Endothelial cell of umbilical vein (primary cell): ENCODE measurements around the gene CRB1. TPM values are rescaled to one million over a fixed set of nuclear protein-coding genes. Genes with fewer than 3 reads are reported as not detected.

ENCODE experiments used
- BruUV-seq: library from RNA; stranded (reverse); fragments of 400-500 nt; replicated peaks from 2 replicates; lab custom pipeline; 2021; lab: Mats Ljungman, UMichigan
- CTCF ChIA-PET: fragments of 300-600, 350-600 bp; sonication (Branson Sonifier 250); formaldehyde crosslinking; loops from one replicate; lab custom pipeline; 2021; ENCODE audit warnings: antibody characterized with exemption, inconsistent platforms; lab: Charles Lee
- POLR2A ChIA-PET: fragments of 300-600, 350-600 bp; sonication (Branson Sonifier 250); formaldehyde crosslinking; loops from one replicate; lab custom pipeline; 2021; ENCODE audit warnings: antibody characterized with exemption, inconsistent platforms; lab: Charles Lee
- DNase-seq: peaks from one replicate; pipeline ENCODE4 v3.0.0-alpha.2; 2011; ENCODE audit warnings: low read depth, low spot score
- FAIRE-seq: peaks from 2 replicates; lab custom pipeline; 2011; peaks lifted over from hg19 to GRCh38; lab: Jason Lieb, UNC
- H2AFZ ChIP-seq: 2 replicates; pipeline ENCODE4 v1.6.0; 2012; ENCODE audit warnings: low read depth, low read length, control low read depth, inconsistent platforms
- H3K27ac ChIP-seq: 2 replicates; pipeline ENCODE4 v1.5.1; 2011; ENCODE audit warnings: low read depth, mild to moderate bottlenecking, control low read depth, low read length, moderate library complexity; ENCODE audit not compliant: insufficient read depth
- H3K27me3 ChIP-seq, 2 experiments: 2 replicates each; pipeline versions ENCODE4 v1.6.0 to v1.6.1; 2011; ENCODE audit warnings: low read length in 2 of 2, mixed read lengths in 1 of 2; ENCODE audit not compliant: control insufficient read depth in 2 of 2, insufficient read depth in 2 of 2
- H3K36me3 ChIP-seq, 2 experiments: 2 replicates in 1 of 2; 3 replicates in 1 of 2; pipeline ENCODE4 v1.5.1; 2011; ENCODE audit warnings: low read length in 2 of 2, mild to moderate bottlenecking in 1 of 2, moderate library complexity in 1 of 2; ENCODE audit not compliant: control insufficient read depth in 2 of 2, insufficient read depth in 2 of 2; ENCODE audit errors: extremely low read depth in 1 of 2
- H3K4me1 ChIP-seq: 3 replicates; pipeline ENCODE4 v1.5.1; 2011; ENCODE audit warnings: mild to moderate bottlenecking, low read length; ENCODE audit not compliant: control insufficient read depth, insufficient read depth; ENCODE audit errors: extremely low read depth
- H3K4me2 ChIP-seq: 2 replicates; pipeline ENCODE4 v1.6.1; 2011; ENCODE audit warnings: low read length, control low read depth, mixed read lengths; ENCODE audit not compliant: insufficient read depth
- H3K4me3 ChIP-seq, 3 experiments: fragments of 200-600 bp in 1 of 3; sonication (generic), shearing (Covaris generic) in 1 of 3; replicated peaks in 1 of 3; 2 replicates each; pipeline ENCODE4 v1.5.1; 2011 to 2016; ENCODE audit warnings: control low read depth in 3 of 3, low read length in 3 of 3, mild to moderate bottlenecking in 2 of 3, inconsistent platforms in 1 of 3, low read depth in 1 of 3, moderate library complexity in 1 of 3; ENCODE audit not compliant: insufficient read depth in 1 of 3
- H3K79me2 ChIP-seq: 2 replicates; pipeline ENCODE4 v1.6.0; 2012; ENCODE audit warnings: low read length, inconsistent platforms; ENCODE audit not compliant: control insufficient read depth, insufficient read depth
- H3K9ac ChIP-seq: replicated peaks from 2 replicates; pipeline ENCODE3; 2011; ENCODE audit warnings: low read length, control low read depth; ENCODE audit not compliant: insufficient read depth; ENCODE audit errors: extremely low read depth
- H3K9me1 ChIP-seq: replicated peaks from 3 replicates; pipeline ENCODE4 v1.6.0; 2011; ENCODE audit warnings: mild to moderate bottlenecking, low read length; ENCODE audit not compliant: control insufficient read depth, insufficient read depth; ENCODE audit errors: extremely low read depth
- H3K9me3 ChIP-seq: replicated peaks from 2 replicates; pipeline ENCODE4 v1.5.1; 2012; ENCODE audit warnings: low read length, inconsistent platforms; ENCODE audit not compliant: control insufficient read depth, insufficient read depth
- H4K20me1 ChIP-seq: replicated peaks from 2 replicates; pipeline ENCODE3; 2011; ENCODE audit warnings: mild to moderate bottlenecking, low read length; ENCODE audit not compliant: control insufficient read depth, insufficient read depth; ENCODE audit errors: extremely low read depth
- CTCF ChIP-seq, 2 donors: IDR thresholded peaks; 1 replicate in 1 of 2; 2 replicates in 1 of 2; pipeline ENCODE4 v1.5.1; 2011; ENCODE audit warnings: low read length in 2 of 2, mild to moderate bottlenecking in 2 of 2, moderate library complexity in 2 of 2, control low read depth in 1 of 2, inconsistent platforms in 1 of 2, low read depth in 1 of 2; ENCODE audit not compliant: insufficient read depth in 1 of 2; ENCODE audit errors: extremely low read depth in 1 of 2
- EZH2 ChIP-seq: IDR thresholded peaks from 2 replicates; pipeline ENCODE4 v1.6.1; 2012; ENCODE audit warnings: borderline replicate concordance, low read depth, mild to moderate bottlenecking, moderate library complexity, low read length, inconsistent platforms; ENCODE audit not compliant: severe bottlenecking
- FOS ChIP-seq: IDR thresholded peaks from 2 replicates; pipeline ENCODE4 v1.6.1; 2011; ENCODE audit warnings: mild to moderate bottlenecking, low read length, moderate library complexity, borderline replicate concordance; ENCODE audit not compliant: insufficient read depth
- GATA2 ChIP-seq: IDR thresholded peaks from 2 replicates; pipeline ENCODE4 v1.7.0; 2011; ENCODE audit warnings: low read depth, mild to moderate bottlenecking, moderate library complexity, mixed read lengths, low read length; ENCODE audit not compliant: insufficient read length, insufficient read depth
- JUN ChIP-seq: IDR thresholded peaks from 2 replicates; pipeline ENCODE4 v1.6.1; 2011; ENCODE audit warnings: borderline replicate concordance, low read depth; ENCODE audit not compliant: insufficient read length, insufficient read depth
- MAX ChIP-seq: IDR thresholded peaks from 2 replicates; pipeline ENCODE4 v1.6.1; 2011; ENCODE audit not compliant: insufficient read depth, insufficient read length
- MYC ChIP-seq: IDR thresholded peaks from one replicate; pipeline ENCODE4 v1.6.1; 2011; ENCODE audit warnings: mild to moderate bottlenecking, low read depth, low read length
- POLR2A ChIP-seq: IDR thresholded peaks from 2 replicates; pipeline ENCODE4 v1.6.1; 2012; ENCODE audit warnings: low read depth, mild to moderate bottlenecking, control low read depth, low read length
- POLR2AphosphoS5 ChIP-seq: IDR thresholded peaks from 2 replicates; pipeline ENCODE4 v1.6.1; 2012; ENCODE audit warnings: low read depth, mild to moderate bottlenecking, control low read depth, low read length, moderate library complexity; ENCODE audit not compliant: insufficient read depth
- dilution Hi-C: fragments of 300-500 bp; cut with MboI; formaldehyde crosslinking; loops from one replicate; pipeline ENCODE4 v1.15.0; 2019; ENCODE audit warnings: low sequenced_read_pairs; ENCODE audit not compliant: extremely low pct_ligation_motif_present
- intact Hi-C: fragments of 100-400 bp; cut with micrococcal nuclease; formaldehyde crosslinking; loops from one replicate; pipeline ENCODE4 v1.10.0; 2022
- polyA plus RNA-seq, 4 experiments: library from polyadenylated mRNA; depleted of rRNA in 3 of 4; stranded (reverse) in 3 of 4; unstranded in 1 of 4; fragments of >200 nt; gene quantifications; 2 replicates each; pipeline versions ENCODE4 v1.2.1 to v1.2.3, GENCODE V29; 2011 to 2012; ENCODE audit warnings: missing spikeins in 1 of 4
- total RNA-seq: library from RNA; stranded (reverse); gene quantifications from 2 replicates; pipeline ENCODE4 v1.2.3, GENCODE V29; 2021

Gene CRB1
- total and polyA plus RNA-seq, 2 donors (not counting 3 experiments of a cell fraction or from before 2014, with no cell fraction given) = not detected

GRCh38 chr1:197307551-197307950 lies 39.5 kb downstream of the CRB1 start:
- POLR2A ChIA-PET = no interaction called here
- BruUV-seq = no TSS peak
- CTCF ChIA-PET = no interaction called here

GRCh38 chr1:197311081-197311480 lies 43.0 kb downstream of the CRB1 start:
- Histone ChIP-seq H3K9me3 (no peaks in the 10 kb centered on the region), H3K4me1 (no peaks in the 10 kb centered on the region), H4K20me1 (no peaks in the 10 kb centered on the region), H3K4me2 (no peak overlapping the region), H3K79me2 (no peaks in the 10 kb centered on the region), H3K9ac (no peak overlapping the region), H3K4me3 (no peak overlapping the region), H3K9me1 (no peaks in the 10 kb centered on the region), H2AFZ (no peak overlapping the region), H3K36me3 (no peaks in the 10 kb centered on the region), H3K27ac (no peak overlapping the region), H3K27me3 (no peaks in the 10 kb centered on the region)
- ChIA-PET CTCF (no interaction called here), POLR2A (no interaction called here)
- FAIRE-seq (no peak), DNase-seq (no peak)
- dilution Hi-C loops = no loop called here
- no TSS peak for BruUV-seq
- intact Hi-C loops = no loop called here
- TF ChIP-seq CTCF (IDR thresholded peaks at IDR 0.05; ENCODE audit: extremely low read depth in 1 of 2, insufficient read depth in 1 of 2, low read depth in 1 of 2, low read length in 2 of 2) (no peak), POLR2AphosphoS5 (no peak), MAX (no peak), POLR2A (no peak), GATA2 (no peak), MYC (no peak), JUN (no peak), EZH2 (no peak), FOS (no peak)

More at GRCh38 chr1:197307551-197307950, 39.5 kb downstream of the CRB1 start:
- Histone ChIP-seq H3K4me2 (no peak overlapping the region), H3K4me1 (no peaks in the 10 kb centered on the region), H2AFZ (no peak overlapping the region), H3K9me3 (no peaks in the 10 kb centered on the region), H3K27me3 (no peaks in the 10 kb centered on the region), H3K79me2 (no peaks in the 10 kb centered on the region), H3K36me3 (no peaks in the 10 kb centered on the region), H3K9me1 (no peaks in the 10 kb centered on the region), H4K20me1 (no peaks in the 10 kb centered on the region), H3K27ac (no peak overlapping the region), H3K4me3 (no peak overlapping the region), H3K9ac (no peak overlapping the region)
- dilution Hi-C loops = no loop called here
- intact Hi-C loops = no loop called here
- no peak for FAIRE-seq
- TF ChIP-seq POLR2AphosphoS5 = no peak
- no peak for TF ChIP-seq GATA2
- TF ChIP-seq MAX = no peak
- DNase-seq = no peak
